Measurements from ENCODE around the gene CC2D2A.
"Not testable (repeated sequence)": the region's sequence is repeated elsewhere in the genome, so short reads cannot be mapped to it uniquely, and the experiment has no call there.

CC2D2A gene

GRCh38 chr4:15562623-15563022 is 92.9 kb downstream of the CC2D2A start:
- no peak for DNase-seq

- DNase-seq, result no peak
Measured at GRCh38 chr4:15563871-15564270, 94.2 kb downstream of the CC2D2A start.

GRCh38 chr4:15568821-15569220 is 99.1 kb downstream of the CC2D2A start:
- DNase-seq, result no peak

GRCh38 chr4:15569746-15570145 is 100.1 kb downstream of the CC2D2A start:
- no peak for DNase-seq

GRCh38 chr4:15575966-15576365 is 106.3 kb downstream of the CC2D2A start:
- DNase-seq, result no peak

GRCh38 chr4:15577508-15577907 is 107.8 kb downstream of the CC2D2A start:
- no peak for DNase-seq

- no peak for DNase-seq
Measured at GRCh38 chr4:15584785-15585184, 115.1 kb downstream of the CC2D2A start.

GRCh38 chr4:15585331-15585730 is 115.6 kb downstream of the CC2D2A start:
- no peak for DNase-seq

GRCh38 chr4:15586066-15586465 is 116.4 kb downstream of the CC2D2A start:
- DNase-seq, result no peak

- no peak for DNase-seq
Measured at GRCh38 chr4:15587649-15588048, 118.0 kb downstream of the CC2D2A start.

GRCh38 chr4:15592799-15593198 is 123.1 kb downstream of the CC2D2A start:
- DNase-seq, result no peak

GRCh38 chr4:15598644-15599043 is 129.0 kb downstream of the CC2D2A start:
- DNase-seq, result no peak

GRCh38 chr4:15600176-15600575 is 130.5 kb downstream of the CC2D2A start:
- DNase-seq, result no peak

GRCh38 chr4:15601862-15602261 is 132.2 kb downstream of the CC2D2A start:
- no peak for DNase-seq

GRCh38 chr4:15605537-15605936 is 135.9 kb downstream of the CC2D2A start:
- DNase-seq, result no peak

GRCh38 chr4:15610855-15611254 is 141.2 kb downstream of the CC2D2A start:
- no peak for DNase-seq

- no peak for DNase-seq
Measured at GRCh38 chr4:15612136-15612535, 142.5 kb downstream of the CC2D2A start.

- DNase-seq, result not testable (repeated sequence)
Measured at GRCh38 chr4:15614891-15615290, 145.2 kb downstream of the CC2D2A start.

GRCh38 chr4:15617407-15617806 is 147.7 kb downstream of the CC2D2A start:
- DNase-seq, result not testable (repeated sequence)

- no peak for DNase-seq
Measured at GRCh38 chr4:15636818-15637217, 167.1 kb downstream of the CC2D2A start.

GRCh38 chr4:15638418-15638817 is 168.7 kb downstream of the CC2D2A start:
- no peak for DNase-seq

GRCh38 chr4:15648600-15648999 is 178.9 kb downstream of the CC2D2A start:
- no peak for DNase-seq

GRCh38 chr4:15649914-15650545 is 180.3 kb downstream of the CC2D2A start:
- peak; percentile 63 to 82 for DNase-seq
